PFSK-1 (cell line): ENCODE measurements around the gene RAG2.

Experiments used
- FOXP2 ChIP-seq: optimal IDR thresholded peaks from 2 replicates; pipeline ENCODE3; 2011; ENCODE audit warnings: borderline replicate concordance, control low read depth, inconsistent platforms; ENCODE audit not compliant: insufficient read depth; ENCODE audit errors: extremely low read length, extremely low read depth
- POLR2AphosphoS5 ChIP-seq: IDR thresholded peaks from 2 replicates; pipeline ENCODE4 v1.6.1; 2012; ENCODE audit warnings: low read depth, mild to moderate bottlenecking, control low read depth, low read length, moderate library complexity
- REST ChIP-seq, 2 experiments: IDR thresholded peaks; 2 replicates each; pipeline versions ENCODE4 v1.6.1 to v1.8.0; 2011 to 2012; ENCODE audit warnings: low read depth in 2 of 2, low read length in 2 of 2, control low read depth in 1 of 2, inconsistent platforms in 1 of 2, mild to moderate bottlenecking in 1 of 2, moderate library complexity in 1 of 2; ENCODE audit not compliant: insufficient read depth in 1 of 2
- SIN3A ChIP-seq: IDR thresholded peaks from 2 replicates; pipeline ENCODE4 v1.6.1; 2012; ENCODE audit warnings: mild to moderate bottlenecking, low read length, moderate library complexity, borderline replicate concordance; ENCODE audit not compliant: insufficient read depth
- TAF1 ChIP-seq: IDR thresholded peaks from 2 replicates; pipeline ENCODE4 v1.6.1; 2012; ENCODE audit warnings: low read length, control low read depth, borderline replicate concordance; ENCODE audit not compliant: insufficient read depth

Gene RAG2

GRCh38 chr11:36602135-36602534, 4.1 kb upstream of the RAG2 start:
- TF ChIP-seq TAF1 (no peak), SIN3A (no peak), POLR2AphosphoS5 (no peak), REST (IDR thresholded peaks at IDR 0.05; ENCODE audit: insufficient read depth in 1 of 2, low read depth in 2 of 2, low read length in 2 of 2) (no peak), FOXP2 (no peak)

- no peak for TF ChIP-seq POLR2AphosphoS5
- no peak for TF ChIP-seq SIN3A
- TF ChIP-seq TAF1 = no peak
- TF ChIP-seq REST (IDR thresholded peaks at IDR 0.05; ENCODE audit: insufficient read depth in 1 of 2, low read depth in 2 of 2, low read length in 2 of 2) = no peak
- TF ChIP-seq FOXP2 = no peak
These were observed 3.1 kb upstream of the RAG2 start for GRCh38 chr11:36601155-36601554.

- TF ChIP-seq POLR2AphosphoS5 (no peak), TAF1 (no peak), FOXP2 (no peak), SIN3A (no peak), REST (IDR thresholded peaks at IDR 0.05; ENCODE audit: insufficient read depth in 1 of 2, low read depth in 2 of 2, low read length in 2 of 2) (no peak)
These were observed 2.1 kb upstream of the RAG2 start for GRCh38 chr11:36600180-36600579.

- TF ChIP-seq SIN3A (no peak), POLR2AphosphoS5 (no peak), FOXP2 (no peak)
These were observed 1.2 kb downstream of the RAG2 start for GRCh38 chr11:36596880-36597279.

GRCh38 chr11:36594316-36594989, 3.6 kb downstream of the RAG2 start, which contains the start of gene IFTAP:
Gene IFTAP, plus strand, starts transcription at chr11:36594502. Its CDS starts 15,602 bp downstream, at chr11:36610104.
- peak; percentile 74; the same call in 1 of the 2 replicates for TF ChIP-seq POLR2AphosphoS5
- no peak for TF ChIP-seq REST (IDR thresholded peaks at IDR 0.05; ENCODE audit: insufficient read depth in 1 of 2, low read depth in 2 of 2, low read length in 2 of 2)
- TF ChIP-seq SIN3A = no peak
- TF ChIP-seq TAF1 = no peak
- TF ChIP-seq FOXP2 = no peak
